Measurements from ENCODE around the gene DGKB.

DNA sequence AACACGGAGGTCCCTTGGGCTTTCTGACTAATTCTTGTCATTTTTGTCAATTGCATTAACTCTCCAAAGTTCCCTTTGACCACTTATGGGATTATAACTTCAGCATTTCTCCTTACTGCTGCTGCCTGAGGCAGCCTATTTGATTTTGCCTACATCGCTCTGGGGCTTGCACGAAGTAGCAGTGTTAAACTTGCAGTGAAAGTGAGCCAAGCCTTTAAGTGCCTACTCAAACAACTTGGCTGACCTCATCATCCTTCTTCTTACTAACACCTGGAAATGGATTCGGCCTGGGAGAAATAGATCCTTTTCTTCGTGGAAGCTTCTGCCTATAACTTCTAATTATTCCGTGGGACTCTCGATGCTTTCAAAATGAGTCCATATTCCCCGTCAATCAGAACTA lies 76.6 kb downstream of the DGKB start:
- TF ChIP-seq CTCF (conservative IDR thresholded peaks at IDR 0.05; ENCODE audit: low read depth, low read length) (no peak), EZH2 (IDR thresholded peaks at IDR 0.05; ENCODE audit: borderline replicate concordance, low read depth, low read length, poor library complexity, severe bottlenecking) (no peak)
